Bronchial smooth muscle cell (primary cell): ENCODE data around the gene PLCB1. TPM values are rescaled to one million over a fixed set of nuclear protein-coding genes. Genes with fewer than 3 reads are reported as not detected.

Source experiments
- total RNA-seq: library from RNA; depleted of rRNA; stranded (reverse); fragments of >200 nt; gene quantifications from 2 replicates; pipeline ENCODE4 v1.2.1, GENCODE V29; 2014

The PLCB1 gene
- 17.3 and 24.9 TPM in 2 replicates for total RNA-seq

GRCh38 chr20:8131598-8132483, at the start of gene PLCB1:
Gene PLCB1, plus strand, starts transcription at chr20:8132266. Its CDS starts 386 bp downstream, at chr20:8132652.

Other genes with a start within 250 kb of the PLCB1 start
- not detected in 2 replicates for gene HAO1, start 191.8 kb upstream of the PLCB1 start, total RNA-seq
- 20.5 and 24.7 TPM in 2 replicates for gene TMX4, start 112.5 kb upstream of the PLCB1 start, total RNA-seq